ENCODE measurements around the gene HERC2. TPM values are rescaled to one million over a fixed set of nuclear protein-coding genes. Genes with fewer than 3 reads are reported as not detected.

The HERC2 gene
- total and polyA plus RNA-seq, 2 of the 8 experiments (the other 6 are each of a cell fraction or from before 2014, with no cell fraction given): 83.0 to 88.7 TPM

DNA sequence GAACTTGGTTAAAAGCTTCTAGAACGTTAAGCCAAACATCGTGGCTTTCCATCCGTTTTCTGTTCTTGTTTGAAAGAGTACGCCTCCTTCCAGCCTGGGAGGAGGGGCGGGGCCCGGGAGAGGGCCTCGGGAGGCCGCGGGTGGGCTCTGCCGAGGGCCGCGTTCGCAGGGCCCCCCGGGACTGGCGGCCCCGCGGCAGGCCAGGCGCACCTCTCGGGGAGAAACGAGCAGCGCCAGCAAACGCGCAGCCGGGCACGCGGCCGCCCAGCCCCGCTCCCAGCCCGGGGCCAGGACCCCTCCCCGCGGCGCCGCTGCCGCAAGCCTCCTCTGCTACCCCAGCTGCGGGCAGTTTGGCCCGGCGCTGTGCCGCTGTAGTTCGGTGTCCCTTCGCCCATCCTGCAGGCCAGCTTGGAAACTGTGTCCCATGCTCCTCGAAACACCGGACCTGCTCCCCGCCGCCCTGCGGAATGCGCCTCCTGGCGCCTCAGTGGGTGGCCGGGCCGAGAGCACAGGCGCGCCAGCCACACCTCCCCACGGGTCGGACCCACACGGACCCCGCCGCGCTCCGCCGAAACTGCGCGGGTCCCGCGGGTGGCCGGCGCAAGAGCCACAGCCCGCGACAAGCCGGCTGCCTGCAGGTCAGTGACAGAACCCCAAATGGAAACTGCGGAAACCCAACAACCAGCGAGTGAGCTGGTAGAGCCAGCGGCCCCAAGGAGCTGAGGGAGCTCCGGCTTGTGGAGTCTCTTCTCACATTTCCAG, 225.1 kb downstream of the HERC2 start (continued):
- TF ChIP-seq, protein P1, sequence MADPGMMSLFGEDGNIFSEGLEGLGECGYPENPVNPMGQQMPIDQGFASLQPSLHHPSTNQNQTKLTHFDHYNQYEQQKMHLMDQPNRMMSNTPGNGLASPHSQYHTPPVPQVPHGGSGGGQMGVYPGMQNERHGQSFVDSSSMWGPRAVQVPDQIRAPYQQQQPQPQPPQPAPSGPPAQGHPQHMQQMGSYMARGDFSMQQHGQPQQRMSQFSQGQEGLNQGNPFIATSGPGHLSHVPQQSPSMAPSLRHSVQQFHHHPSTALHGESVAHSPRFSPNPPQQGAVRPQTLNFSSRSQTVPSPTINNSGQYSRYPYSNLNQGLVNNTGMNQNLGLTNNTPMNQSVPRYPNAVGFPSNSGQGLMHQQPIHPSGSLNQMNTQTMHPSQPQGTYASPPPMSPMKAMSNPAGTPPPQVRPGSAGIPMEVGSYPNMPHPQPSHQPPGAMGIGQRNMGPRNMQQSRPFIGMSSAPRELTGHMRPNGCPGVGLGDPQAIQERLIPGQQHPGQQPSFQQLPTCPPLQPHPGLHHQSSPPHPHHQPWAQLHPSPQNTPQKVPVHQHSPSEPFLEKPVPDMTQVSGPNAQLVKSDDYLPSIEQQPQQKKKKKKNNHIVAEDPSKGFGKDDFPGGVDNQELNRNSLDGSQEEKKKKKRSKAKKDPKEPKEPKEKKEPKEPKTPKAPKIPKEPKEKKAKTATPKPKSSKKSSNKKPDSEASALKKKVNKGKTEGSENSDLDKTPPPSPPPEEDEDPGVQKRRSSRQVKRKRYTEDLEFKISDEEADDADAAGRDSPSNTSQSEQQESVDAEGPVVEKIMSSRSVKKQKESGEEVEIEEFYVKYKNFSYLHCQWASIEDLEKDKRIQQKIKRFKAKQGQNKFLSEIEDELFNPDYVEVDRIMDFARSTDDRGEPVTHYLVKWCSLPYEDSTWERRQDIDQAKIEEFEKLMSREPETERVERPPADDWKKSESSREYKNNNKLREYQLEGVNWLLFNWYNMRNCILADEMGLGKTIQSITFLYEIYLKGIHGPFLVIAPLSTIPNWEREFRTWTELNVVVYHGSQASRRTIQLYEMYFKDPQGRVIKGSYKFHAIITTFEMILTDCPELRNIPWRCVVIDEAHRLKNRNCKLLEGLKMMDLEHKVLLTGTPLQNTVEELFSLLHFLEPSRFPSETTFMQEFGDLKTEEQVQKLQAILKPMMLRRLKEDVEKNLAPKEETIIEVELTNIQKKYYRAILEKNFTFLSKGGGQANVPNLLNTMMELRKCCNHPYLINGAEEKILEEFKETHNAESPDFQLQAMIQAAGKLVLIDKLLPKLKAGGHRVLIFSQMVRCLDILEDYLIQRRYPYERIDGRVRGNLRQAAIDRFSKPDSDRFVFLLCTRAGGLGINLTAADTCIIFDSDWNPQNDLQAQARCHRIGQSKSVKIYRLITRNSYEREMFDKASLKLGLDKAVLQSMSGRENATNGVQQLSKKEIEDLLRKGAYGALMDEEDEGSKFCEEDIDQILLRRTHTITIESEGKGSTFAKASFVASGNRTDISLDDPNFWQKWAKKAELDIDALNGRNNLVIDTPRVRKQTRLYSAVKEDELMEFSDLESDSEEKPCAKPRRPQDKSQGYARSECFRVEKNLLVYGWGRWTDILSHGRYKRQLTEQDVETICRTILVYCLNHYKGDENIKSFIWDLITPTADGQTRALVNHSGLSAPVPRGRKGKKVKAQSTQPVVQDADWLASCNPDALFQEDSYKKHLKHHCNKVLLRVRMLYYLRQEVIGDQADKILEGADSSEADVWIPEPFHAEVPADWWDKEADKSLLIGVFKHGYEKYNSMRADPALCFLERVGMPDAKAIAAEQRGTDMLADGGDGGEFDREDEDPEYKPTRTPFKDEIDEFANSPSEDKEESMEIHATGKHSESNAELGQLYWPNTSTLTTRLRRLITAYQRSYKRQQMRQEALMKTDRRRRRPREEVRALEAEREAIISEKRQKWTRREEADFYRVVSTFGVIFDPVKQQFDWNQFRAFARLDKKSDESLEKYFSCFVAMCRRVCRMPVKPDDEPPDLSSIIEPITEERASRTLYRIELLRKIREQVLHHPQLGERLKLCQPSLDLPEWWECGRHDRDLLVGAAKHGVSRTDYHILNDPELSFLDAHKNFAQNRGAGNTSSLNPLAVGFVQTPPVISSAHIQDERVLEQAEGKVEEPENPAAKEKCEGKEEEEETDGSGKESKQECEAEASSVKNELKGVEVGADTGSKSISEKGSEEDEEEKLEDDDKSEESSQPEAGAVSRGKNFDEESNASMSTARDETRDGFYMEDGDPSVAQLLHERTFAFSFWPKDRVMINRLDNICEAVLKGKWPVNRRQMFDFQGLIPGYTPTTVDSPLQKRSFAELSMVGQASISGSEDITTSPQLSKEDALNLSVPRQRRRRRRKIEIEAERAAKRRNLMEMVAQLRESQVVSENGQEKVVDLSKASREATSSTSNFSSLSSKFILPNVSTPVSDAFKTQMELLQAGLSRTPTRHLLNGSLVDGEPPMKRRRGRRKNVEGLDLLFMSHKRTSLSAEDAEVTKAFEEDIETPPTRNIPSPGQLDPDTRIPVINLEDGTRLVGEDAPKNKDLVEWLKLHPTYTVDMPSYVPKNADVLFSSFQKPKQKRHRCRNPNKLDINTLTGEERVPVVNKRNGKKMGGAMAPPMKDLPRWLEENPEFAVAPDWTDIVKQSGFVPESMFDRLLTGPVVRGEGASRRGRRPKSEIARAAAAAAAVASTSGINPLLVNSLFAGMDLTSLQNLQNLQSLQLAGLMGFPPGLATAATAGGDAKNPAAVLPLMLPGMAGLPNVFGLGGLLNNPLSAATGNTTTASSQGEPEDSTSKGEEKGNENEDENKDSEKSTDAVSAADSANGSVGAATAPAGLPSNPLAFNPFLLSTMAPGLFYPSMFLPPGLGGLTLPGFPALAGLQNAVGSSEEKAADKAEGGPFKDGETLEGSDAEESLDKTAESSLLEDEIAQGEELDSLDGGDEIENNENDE (IDR thresholded peaks at IDR 0.05; ENCODE audit: insufficient replicate concordance, low read length): no peak
- TF ChIP-seq ASH2L (IDR thresholded peaks at IDR 0.05; ENCODE audit: low read length) (peak; percentile 40), TEAD4 (IDR thresholded peaks at IDR 0.05; ENCODE audit: low read depth, low read length) (peak; percentile 46; the same call in 1 of the 2 replicates), RNF2 (IDR thresholded peaks at IDR 0.05; ENCODE audit: borderline replicate concordance, low read depth, low read length, missing control alignments, poor library complexity, severe bottlenecking) (peak; percentile 51), KDM5A (IDR thresholded peaks at IDR 0.05; ENCODE audit: low read length) (no peak)
